HG03469 (cell line): ENCODE data around the gene PPP1CA.

Experiments
- ATAC-seq: cut with Tn5 transposase; IDR thresholded peaks from one replicate; pipeline ENCODE4 v1.9.1; 2021; ENCODE audit warnings: mild to moderate bottlenecking, moderate library complexity, moderate number of reproducible peaks; ENCODE audit not compliant: unreplicated experiment

The PPP1CA gene

DNA sequence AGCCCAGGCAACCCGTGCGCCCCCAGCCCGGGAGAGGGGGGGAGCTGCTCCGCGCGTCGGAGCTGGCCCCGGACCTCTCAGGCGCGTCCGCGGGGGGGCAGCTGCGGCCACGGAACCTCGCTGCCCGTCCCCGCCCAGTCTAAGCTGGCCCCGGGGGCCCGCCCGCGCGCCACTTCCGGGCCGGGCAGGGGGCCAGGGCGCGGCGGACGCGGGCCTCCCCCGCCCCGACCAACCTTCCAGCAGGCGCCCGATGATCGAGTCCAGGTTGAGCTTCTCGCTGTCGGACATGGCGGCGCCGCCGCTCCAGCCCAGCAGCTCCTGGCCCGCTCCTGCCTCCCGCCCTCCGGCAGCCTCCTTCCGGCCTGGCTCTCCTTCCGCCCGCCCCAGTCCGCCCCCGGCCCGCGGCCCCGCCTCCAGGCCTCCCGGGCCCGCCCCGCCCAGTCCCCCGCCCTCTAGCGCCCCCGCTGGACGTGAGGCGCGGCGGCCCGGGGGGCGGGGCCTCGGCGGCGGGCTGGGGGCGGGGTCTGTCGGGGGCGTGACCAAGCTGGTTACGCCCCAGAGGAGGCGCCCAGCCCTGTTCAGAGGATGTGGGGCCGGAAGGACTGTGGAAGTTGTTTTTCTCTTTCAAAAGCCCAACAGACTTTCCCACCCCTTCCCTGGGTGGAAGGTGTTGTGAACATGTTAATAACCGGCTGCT, at the start of gene PPP1CA:
PPP1CA (minus strand) TSS at position 364 of the 697 bp plus-strand sequence; CDS start at position 288, 76 bp downstream.
- ATAC-seq = no peak

DNA sequence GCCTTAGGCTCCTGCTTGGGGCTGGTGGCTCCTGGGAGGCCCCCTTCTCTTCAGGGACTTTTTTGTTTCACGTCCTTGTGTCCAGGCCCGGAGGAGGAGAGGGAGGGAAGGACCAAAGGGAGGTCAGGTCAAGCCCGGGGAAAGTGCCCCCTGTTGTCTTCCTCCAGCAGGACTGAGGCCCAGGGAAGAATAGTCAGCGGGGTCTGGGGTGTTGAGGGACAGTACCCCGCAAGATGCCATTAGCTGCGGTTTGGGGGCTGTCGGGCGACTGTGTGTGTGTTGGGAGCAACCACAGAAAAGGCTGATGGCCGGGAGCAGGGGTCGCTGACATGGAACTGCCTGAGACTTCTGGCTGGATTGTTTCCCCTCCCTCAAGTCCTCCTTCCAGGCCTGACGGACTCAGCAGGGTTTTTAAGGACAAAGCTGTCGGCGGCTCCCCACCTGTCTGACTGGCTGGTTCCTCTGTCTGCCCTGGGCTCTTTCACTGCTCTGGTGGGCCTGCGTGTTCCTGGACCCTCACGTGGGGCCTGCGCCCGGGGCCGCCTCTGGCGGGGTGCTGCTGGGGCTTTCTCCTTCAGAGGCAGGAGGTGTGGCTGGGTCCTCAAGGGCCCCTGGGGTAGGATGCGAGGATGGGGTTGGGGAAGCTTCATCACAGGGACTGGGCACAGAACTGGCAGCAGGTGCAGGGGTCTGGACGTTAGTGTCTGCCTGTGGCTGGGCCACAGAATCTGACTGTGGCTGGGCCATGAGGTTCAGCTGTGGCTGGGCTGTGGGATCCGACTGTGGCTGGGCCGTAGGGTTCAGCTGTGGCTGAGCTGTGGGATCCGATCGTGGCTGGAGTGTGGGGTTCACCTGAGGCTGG, 49.4 kb upstream of the PPP1CA start:
- ATAC-seq = no peak

DNA sequence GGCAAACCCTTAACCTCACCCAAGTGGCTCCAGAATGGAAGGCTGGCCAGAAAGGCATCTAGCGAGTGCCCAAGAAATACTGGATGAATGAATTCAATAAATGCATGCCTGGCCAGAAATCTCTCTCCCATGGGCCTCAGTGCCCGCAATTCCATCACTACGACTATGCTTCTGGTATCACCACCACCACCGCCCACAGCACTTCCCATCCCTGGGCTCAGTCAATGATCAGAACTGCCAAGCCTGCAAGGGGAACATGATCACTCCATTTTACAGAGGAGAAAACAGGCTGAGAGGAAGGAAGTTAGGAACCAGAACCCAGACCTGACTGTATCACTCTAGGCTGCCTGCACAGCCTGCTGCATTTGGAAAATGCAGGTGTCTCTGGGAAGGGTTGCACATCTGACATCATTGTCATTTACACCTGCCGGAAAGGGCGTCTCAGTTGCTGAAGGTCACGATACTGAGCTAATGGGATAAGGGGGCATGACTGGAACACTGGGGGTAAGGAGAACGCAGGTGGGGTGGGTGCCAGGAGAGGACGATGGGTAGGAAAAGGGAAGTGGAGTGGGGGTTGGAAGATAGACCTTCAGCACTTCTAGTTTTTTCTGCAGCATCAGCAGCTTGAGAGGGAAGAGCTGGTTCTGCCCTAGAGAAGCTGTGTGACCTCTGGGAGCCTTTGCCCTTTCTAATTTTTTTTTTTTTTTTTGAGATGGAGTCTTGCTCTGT, 47.6 kb upstream of the PPP1CA start:
- ATAC-seq = no peak

DNA sequence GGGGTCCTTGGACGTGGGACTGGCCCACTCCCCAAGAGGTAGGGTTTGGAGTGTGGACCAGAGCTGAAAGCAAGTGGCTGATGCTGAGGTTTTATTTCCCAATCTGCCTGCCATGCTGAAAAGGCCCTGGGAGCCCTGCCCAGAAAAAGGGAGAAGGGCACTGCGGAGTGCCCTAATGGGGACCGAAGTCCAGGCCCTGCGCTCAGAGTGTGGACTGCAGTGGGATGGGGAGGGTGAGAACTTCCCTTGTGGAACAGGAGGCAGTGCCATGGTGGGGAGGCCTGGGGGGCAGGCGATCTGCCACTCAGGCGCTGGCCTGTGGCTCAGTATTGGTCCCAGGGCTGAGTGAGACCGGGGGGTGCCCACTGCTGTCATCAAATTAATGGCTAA, 46.6 kb upstream of the PPP1CA start:
- ATAC-seq = no peak

DNA sequence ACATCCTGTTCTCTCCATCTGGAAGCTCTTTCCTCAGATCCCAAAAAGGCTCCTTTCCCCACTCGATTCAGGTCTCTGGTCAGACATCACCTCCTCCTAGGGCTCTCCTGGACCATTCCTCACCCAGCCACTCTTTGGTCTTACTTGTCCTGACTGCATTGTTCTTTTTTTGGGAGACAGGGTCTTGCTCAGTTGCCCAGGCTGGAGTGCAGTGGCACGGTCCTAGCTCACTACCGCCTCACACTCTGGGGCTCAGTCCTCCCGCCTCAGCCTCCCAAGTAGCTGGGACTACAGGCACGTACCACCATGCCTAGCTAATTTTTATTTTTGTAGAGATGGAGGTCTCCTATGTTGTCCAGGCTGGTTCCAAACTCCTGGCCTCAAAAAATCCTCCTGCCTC, 43.9 kb upstream of the PPP1CA start:
- ATAC-seq = no peak

DNA sequence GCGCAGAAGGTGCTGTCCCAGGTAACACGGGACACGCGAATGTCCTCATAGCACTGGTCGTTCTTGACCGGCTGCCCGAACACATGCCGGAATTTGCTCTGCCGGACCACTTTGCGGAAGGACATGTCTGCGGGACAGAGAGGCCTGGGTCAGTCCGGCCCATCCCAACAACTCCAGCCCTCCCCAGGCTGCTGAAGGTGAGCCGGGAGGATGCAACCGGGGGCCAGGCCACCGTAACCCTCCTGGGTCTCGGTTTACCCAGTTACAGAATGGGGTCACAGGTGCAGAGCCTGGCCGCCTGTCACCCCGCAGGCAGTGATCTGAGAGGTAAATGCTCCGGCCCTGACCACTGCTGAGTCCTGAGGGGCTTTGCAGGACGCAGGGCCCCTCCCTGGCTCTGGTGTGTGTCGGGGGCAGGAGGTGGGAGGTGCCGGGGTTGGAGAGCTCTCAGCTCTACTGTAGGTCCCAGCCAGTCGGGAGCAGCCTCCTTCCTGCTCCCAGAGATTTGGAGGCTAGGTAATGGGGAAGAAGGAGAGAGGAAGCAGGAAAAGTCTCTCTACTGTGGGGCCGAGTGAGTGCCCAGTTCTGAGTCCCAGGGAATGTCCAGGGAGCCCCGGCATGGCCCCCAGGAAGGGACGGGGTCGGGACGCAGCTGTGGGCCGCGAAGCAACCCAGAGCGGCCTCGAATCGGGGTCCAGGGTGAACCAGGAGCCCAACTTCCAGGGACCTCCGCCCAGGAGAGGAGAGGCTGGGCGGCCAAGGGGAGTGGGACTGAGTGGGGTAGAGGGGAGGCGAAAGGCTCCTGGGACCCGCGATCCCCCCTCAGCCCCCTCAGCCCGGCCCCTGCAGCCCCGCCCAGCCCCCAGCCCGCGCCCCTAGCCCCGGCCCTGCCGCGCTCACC, 41.1 kb upstream of the PPP1CA start:
- ATAC-seq = no peak

DNA sequence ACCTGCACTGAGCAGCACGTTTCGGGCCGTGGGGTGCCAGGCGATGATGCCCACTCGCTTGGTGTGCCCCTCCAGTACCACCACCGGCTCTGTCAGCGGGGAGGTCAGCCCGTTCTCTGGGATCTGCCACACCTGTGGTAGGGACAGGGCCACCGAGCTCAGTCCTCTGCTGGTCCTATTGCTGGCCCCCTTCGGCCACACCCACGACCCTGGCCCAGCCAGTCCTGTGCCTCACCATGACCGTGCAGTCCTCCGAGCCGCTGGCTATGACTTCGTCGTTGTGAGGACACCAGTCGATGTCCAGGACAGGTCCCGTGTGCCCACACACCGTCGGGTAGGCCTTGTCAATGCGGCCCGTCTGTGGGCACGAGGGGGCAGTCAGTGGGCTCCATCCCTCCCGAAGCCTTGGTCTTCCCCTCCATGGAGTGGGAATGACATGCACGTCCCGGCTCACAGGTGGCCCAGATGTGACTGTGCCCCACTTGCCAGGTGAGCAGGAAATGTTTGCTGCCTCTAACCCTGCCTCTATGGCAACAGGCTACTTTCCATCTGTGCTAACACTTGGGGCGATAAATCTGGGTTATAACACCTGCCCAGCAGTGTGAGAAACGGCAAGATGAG, 40.2 kb upstream of the PPP1CA start:
- ATAC-seq = no peak

DNA sequence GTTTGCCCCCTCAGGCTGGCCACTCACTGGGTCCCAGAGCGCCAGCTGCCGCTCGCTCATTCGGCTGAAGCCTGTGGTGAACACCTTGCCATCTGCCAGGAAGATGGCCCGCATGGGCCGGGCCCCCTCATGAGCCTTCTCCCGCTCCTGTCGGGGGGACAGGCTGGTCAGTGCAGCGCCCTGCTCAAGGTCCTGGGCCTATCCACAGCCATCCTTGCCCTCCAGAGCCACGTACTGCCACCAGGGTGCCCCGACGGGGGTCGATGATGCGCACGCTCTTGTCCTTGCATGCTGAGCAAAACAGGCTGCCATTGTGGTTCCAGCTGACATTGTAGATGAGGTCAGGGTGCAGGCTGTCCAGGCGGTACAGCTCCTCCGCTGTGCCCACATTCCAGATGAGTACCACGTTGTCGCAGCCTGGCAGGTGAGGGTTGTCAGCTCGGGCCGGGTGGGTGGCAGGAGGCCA, 39.5 kb upstream of the PPP1CA start:
- no peak for ATAC-seq

DNA sequence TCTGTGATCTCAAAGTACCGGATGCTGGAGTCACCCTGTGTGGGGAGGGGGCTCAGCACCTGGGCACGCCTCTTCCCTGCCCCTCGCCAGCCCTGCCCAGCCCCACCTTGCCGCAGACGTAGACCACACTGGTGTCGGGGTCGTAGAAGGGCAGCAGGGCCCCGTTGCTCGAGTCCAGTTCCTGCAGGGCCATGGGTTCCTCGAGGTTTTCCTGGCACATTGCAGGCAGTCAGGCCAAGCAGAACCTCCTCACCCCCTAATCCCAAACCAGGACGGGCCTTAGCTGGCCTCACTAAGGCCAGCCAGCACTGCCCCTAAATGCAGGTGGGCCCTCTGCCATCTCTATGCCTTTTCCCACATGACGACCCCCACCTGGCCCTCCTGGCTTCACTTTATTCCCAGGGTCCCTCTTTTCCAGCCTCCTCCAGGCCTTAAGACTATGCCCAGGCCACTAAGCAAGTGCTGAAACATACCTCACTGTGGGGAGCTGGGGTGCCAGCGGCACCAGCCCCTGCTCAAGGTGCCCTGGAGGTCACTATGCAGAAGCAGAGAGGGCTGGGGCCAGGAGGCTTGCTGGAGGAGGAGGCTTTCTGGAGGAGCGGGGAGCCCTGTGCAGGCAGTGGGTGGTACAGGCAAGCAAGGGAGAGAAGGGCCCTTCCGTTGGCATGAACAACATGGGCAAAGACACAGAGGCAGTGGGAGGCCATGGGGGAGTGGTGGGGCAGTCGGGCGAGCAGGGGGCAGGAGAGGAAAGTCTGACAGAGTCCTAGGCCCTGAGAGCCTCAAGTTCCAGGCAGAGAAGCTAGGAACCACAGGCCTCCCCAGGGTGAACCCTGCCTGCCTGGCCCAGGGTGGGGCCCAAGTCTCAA, 38.8 kb upstream of the PPP1CA start:
- no peak for ATAC-seq

DNA sequence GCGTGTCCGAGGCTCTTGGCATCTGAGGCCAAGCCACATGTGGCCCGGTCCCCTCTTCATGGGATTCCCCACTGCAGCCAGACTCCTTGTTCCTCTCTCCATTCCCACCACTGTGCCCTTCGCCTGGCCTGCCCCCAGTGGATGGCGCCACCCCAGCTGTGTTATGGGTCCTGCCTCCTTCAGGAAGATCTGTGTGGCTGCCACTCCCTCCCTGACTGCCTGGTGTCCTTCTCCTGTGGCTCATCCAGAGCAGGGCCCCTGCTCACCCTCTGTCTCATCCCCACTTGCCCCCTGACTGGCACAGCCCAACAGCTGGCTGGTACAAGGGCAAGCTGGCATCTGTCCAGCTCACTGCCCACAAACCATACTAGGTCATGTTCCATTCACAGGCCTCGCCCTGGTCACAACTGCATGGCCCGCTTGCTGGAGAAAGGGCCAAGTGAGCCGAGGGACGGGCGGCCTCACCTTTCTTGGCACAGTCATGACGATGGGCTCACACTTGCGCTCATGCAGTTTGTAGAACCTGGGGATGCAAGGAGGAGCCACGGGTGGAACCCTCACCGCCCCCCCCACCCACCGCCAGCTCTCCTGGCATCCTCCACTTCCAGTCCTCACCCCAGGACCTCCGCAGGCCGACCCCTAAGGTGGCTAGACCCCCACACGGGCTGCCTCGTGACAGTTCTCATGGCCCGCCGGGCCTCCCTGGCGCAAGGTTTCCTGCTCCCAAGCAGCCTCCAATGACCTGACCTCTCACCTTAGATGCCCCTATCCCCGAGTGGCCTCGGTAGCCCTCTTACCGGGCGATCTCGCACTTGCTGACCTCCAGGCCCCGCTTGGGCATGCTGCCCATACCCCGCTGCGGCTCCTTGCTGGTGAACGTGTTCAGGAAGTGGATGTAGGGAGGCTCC, 37.9 kb upstream of the PPP1CA start:
- ATAC-seq = no peak

DNA sequence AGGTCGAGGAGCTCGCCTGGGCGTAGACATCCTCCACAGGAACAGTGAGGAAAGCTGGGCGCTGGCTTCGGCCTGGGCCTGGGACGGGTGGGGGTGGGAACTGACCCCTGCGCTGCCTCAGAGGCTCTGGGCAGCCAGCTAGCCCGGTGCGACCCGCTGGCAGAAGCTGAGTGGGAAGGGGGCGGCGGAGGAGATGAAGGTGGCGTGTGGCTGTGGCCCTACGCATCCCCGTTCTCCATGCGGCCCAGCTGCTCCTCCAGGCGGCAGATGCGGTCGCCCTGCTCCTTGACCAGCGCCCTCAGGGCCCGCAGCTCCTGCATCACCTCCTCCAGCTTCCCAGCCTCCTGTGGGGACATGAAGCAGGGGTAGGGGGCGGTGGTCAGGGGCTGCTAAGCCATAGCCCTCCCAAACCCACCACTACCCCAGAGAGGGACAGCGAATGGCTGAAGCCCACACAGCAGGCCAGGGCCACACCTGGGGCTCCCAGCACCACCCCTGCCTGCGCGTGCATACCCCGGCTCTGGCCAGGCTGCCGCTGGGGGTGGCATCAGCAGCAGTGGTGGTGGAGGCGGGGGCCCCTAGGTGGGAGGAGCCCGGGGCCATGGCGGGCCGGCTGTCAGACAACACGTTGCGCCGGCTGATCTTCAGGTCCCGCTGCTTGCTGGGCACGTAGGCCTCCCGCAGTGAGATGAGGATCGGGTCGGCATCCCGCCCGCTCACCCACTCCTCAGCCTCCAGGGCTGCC, 36.7 kb upstream of the PPP1CA start:
- ATAC-seq = no peak

DNA sequence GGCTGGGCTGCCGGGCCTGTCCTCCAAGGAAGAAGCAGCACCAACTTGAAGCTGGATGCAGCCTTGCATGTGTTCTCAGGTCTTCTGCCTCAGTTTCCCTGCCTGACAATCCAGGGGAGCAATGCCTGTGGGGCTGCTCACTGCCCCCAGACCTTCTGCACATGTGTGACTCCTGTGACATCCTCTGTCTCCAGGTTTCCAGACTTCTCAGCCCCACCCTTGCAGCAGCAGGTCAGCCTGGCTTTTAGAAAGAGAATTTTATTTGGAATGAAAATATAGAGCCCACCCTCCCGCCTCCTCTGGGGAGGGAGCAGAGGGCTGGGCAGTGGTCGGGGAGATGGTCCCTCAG, 36.1 kb upstream of the PPP1CA start:
- no peak for ATAC-seq

DNA sequence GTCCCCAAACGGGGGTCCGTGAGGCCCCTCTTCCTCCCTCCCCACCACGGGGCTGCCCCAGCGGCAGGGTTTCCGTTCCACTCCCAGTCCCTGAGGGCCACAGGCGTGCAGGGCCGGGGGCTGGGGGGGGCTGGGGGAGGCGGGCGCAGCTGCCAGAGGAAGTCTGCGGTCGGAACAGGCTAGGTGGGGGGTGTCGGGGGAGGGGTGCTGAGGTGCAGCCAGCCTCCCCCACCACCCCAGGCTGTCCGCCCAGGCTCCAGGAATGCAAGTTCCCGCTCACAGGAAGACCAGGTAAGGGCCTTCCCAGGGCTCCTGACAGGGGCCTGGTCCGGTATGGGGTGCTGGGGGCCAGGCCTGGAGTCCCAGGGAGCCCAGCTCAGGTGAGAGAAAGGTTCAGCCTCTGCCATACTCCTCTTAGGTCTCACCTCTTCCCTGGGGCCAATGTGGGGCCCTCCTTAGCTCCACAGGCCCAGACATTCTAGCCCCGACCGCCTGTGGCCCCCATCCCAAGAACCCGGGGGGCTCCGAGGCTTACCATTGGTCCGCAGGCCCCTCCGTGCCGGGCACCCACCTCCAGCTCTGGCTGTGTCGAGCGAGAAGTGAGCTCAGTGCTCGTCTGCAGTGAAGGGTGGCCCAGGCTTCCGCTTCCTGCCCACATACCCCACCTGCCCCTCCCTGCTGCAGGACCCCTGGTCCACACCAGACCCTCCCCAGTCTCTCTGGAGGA, 35.6 kb upstream of the PPP1CA start, which contains the start of gene PTPRCAP:
PTPRCAP (minus strand) TSS at position 601 of the 727 bp plus-strand sequence; CDS start at position 538, 63 bp downstream.
- ATAC-seq = no peak

DNA sequence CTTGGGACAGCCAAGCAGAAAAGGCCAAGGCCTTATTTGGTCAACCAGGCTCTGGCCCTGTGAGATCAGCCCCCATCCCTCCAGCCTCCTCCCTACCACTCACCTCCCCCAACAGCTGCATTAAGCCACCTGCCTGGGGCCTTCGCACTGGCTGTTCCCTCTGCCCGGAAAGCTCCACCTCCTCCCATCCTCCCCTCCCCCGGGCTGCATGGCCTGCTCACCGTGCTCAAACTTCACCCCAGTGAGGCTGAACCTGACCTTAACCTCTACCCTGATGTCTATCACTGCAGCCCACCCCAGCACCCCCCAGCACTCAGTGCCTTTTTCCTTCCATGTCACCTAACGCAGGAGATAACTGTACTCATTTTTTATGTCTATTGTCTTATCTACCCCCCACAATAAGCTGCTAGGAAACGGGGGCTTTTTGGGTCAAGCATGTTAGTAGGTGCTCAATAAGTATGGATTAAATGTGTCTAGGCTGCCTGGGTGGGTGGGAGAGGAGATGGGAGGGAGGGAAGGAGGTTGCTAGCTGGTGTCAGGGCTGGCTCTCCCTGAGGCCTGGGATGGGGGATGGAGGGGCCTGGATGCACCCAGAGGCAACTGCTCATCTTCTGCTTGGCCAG, 34.9 kb upstream of the PPP1CA start:
- ATAC-seq = no peak

DNA sequence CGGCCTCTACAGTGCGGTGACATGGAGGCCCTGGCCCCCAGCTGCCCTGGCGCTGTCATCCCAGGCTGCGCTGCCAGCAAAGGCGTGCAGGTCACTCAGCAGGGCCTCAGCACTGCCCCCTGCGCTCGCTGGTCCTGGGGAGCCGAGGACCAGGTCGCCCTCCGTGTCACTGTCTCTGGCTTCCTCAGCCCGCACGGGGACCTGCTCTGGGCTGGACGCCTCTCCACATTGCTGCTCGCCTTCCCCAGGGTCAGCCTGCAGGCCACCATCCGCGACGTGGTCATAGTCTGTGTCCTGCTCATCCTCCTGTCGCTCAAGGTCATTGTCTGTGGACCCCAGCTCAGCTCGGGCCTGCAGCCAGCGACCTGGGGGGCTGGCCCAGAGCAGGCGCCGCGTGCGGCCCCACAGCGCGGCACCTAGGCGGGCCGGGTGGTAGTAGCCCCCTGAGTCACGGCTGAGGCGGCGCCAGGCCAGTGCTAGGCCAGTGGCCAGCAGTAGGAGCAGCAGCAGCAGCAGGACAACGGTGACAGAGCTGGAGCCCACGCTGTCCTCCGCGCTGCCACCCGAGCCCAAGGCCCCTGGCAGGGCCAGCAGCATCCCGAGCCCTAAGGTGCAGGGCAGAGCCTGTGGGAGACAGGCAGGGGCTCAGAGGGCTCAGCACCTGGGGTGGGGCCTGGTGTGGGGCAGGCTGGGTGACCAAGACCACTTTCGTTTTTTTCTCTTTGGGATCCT, 34.2 kb upstream of the PPP1CA start:
- ATAC-seq = no peak
